Airway epithelial cell (primary cell): Measurements from ENCODE around the gene MUC13. TPM values are rescaled to one million over a fixed set of nuclear protein-coding genes. Genes with fewer than 3 reads are reported as not detected.

Experiments
- total RNA-seq: library from RNA; depleted of rRNA; stranded (reverse); fragments of >200 nt; gene quantifications from 2 replicates; pipeline ENCODE4 v1.2.3, GENCODE V29; 2015

MUC13 gene
- total RNA-seq = not detected in 2 replicates

GRCh38 chr3:124934577-124934976, at the start of gene MUC13:
Gene MUC13 (minus strand): TSS chr3:124934751. CDS start chr3:124934712, 39 bp downstream.

GRCh38 chr3:124887177-124887931, 47.2 kb downstream of the MUC13 start, which contains the start of gene ITGB5:
Gene ITGB5 (minus strand): TSS chr3:124887365. CDS start chr3:124887000, 365 bp downstream.

Other genes starting within 250 kb of the MUC13 start
- 31.2 and 39.1 TPM in 2 replicates for gene UMPS, start 204.3 kb downstream of the MUC13 start, total RNA-seq
- 102 and 209 TPM in 2 replicates for gene ITGB5, start 47.4 kb downstream of the MUC13 start, total RNA-seq
- gene HEG1, start 121.2 kb upstream of the MUC13 start, total RNA-seq = 12.8 and 13.1 TPM in 2 replicates